Ishikawa (cell line): ENCODE data around the gene BACH2.

Experiments
- FOXM1 ChIP-seq: IDR thresholded peaks from 2 replicates; pipeline ENCODE4 v1.6.1; 2012; ENCODE audit warnings: low read depth, borderline replicate concordance
- MAX ChIP-seq: IDR thresholded peaks from 2 replicates; pipeline ENCODE4 v1.6.1; 2012
- YY1 ChIP-seq: IDR thresholded peaks from 2 replicates; pipeline ENCODE4 v1.6.1; 2012; ENCODE audit warnings: low read depth

GRCh38 chr6:89948876-89949275, 347.8 kb downstream of the BACH2 start:
- TF ChIP-seq MAX (no peak), FOXM1 (no peak), YY1 (no peak)
